Stimulated activated CD4-positive, alpha-beta T cell treated with anti-CD3 and anti-CD28 coated beads, Interleukin-12 subunit alpha, Interleukin-12 subunit beta, amount 100 ng/mL, for 4 hours (primary cell): ENCODE data around the gene RLN3.
A peak's percentile ranks its signal among the peaks of the same experiment; 100 is the strongest.

Experiments used
- DNase-seq: peaks from one replicate; pipeline ENCODE4 v3.0.0-alpha.2; 2020

Gene RLN3

GRCh38 chr19:14027856-14028450 lies at the start of gene RLN3:
TSS of gene RLN3 (plus strand) at chr19:14028148. CDS start at chr19:14028205, 57 bp downstream.
- no peak for DNase-seq

- peak; percentile 21 for DNase-seq
These were observed 49.4 kb upstream of the RLN3 start for GRCh38 chr19:13978351-13979243.

- no peak for DNase-seq
These were observed 48.7 kb upstream of the RLN3 start for GRCh38 chr19:13979244-13979615.

GRCh38 chr19:13979686-13980085 lies 48.3 kb upstream of the RLN3 start:
- no peak for DNase-seq

GRCh38 chr19:13980340-13980739 lies 47.6 kb upstream of the RLN3 start:
- no peak for DNase-seq

- DNase-seq, result no peak
These were observed 46.9 kb upstream of the RLN3 start for GRCh38 chr19:13981021-13981420.

- no peak for DNase-seq
These were observed 46.5 kb upstream of the RLN3 start for GRCh38 chr19:13981467-13981866.

GRCh38 chr19:13981988-13982501 lies 45.9 kb upstream of the RLN3 start:
- DNase-seq, result no peak

- no peak for DNase-seq
These were observed 45.2 kb upstream of the RLN3 start for GRCh38 chr19:13982773-13983172.

- peak; percentile 23 for DNase-seq
These were observed 44.6 kb upstream of the RLN3 start for GRCh38 chr19:13983213-13983889.

GRCh38 chr19:13984186-13984585 lies 43.8 kb upstream of the RLN3 start:
- no peak for DNase-seq

GRCh38 chr19:13984875-13985741 lies 42.8 kb upstream of the RLN3 start:
- no peak for DNase-seq

- DNase-seq, result no peak
These were observed 42.1 kb upstream of the RLN3 start for GRCh38 chr19:13985771-13986347.

GRCh38 chr19:13986348-13986904 lies 41.5 kb upstream of the RLN3 start:
- DNase-seq, result peak; percentile 98

- no peak for DNase-seq
These were observed 40.7 kb upstream of the RLN3 start for GRCh38 chr19:13987101-13987890.

GRCh38 chr19:13989487-13989886 lies 38.5 kb upstream of the RLN3 start:
- DNase-seq, result no peak

- DNase-seq, result no peak
These were observed 37.9 kb upstream of the RLN3 start for GRCh38 chr19:13990085-13990484.

GRCh38 chr19:13992025-13992424 lies 35.9 kb upstream of the RLN3 start:
- no peak for DNase-seq

GRCh38 chr19:13993590-13994300 lies 34.2 kb upstream of the RLN3 start:
- DNase-seq, result no peak

- DNase-seq, result no peak
These were observed 32.8 kb upstream of the RLN3 start for GRCh38 chr19:13995017-13995728.
